Activated T-cell treated with anti-CD3 and anti-CD28 coated beads, Interleukin-2, amount 50 U/mL, for 4 hours (primary cell): ENCODE data around the gene SLIT3. TPM values are rescaled to one million over a fixed set of nuclear protein-coding genes. Genes with fewer than 3 reads are reported as not detected.

Source experiments
- ATAC-seq, 2 donors: fragments of 200-7000 bp; cut with Tn5 transposase; one replicate each; pipeline ENCODE4 v1.10.0; 2021
- DNase-seq: peaks from one replicate; pipeline ENCODE4 v3.0.0-alpha.2; 2020
- H3K27me3 Mint-ChIP-seq: one replicate; pipeline ENCODE4 v1.8.0; 2021; ENCODE audit warnings: low read depth, mixed read lengths
- H3K36me3 Mint-ChIP-seq: one replicate; pipeline ENCODE4 v1.8.0; 2022; ENCODE audit warnings: mixed read lengths; ENCODE audit not compliant: insufficient read depth
- H3K4me1 Mint-ChIP-seq: one replicate; pipeline ENCODE4 v1.8.0; 2021; ENCODE audit warnings: low read depth, mixed read lengths
- H3K4me3 Mint-ChIP-seq: one replicate; pipeline ENCODE4 v1.8.0; 2021; ENCODE audit warnings: mild to moderate bottlenecking, moderate library complexity, mixed read lengths
- H3K9me3 Mint-ChIP-seq: one replicate; pipeline ENCODE4 v1.8.0; 2021; ENCODE audit warnings: mixed read lengths
- total RNA-seq, 3 donors: library from RNA; stranded (reverse); gene quantifications; one replicate each; pipeline ENCODE4 v1.2.1, GENCODE V29; 2021

Gene SLIT3
- total RNA-seq, 3 donors from 2014 or later: 0.03 to 0.16 (median 0.03) TPM

GRCh38 chr5:168788786-168789185 lies 512.2 kb downstream of the SLIT3 start:
- Mint-ChIP-seq H3K9me3 (no peaks in the 10 kb centered on the region), H3K36me3 (no peaks in the 10 kb centered on the region), H3K27me3 (no peaks in the 10 kb centered on the region), H3K4me3 (no peak overlapping the region), H3K4me1 (no peaks in the 10 kb centered on the region)
- DNase-seq (no peak), ATAC-seq (no peak)

DNA sequence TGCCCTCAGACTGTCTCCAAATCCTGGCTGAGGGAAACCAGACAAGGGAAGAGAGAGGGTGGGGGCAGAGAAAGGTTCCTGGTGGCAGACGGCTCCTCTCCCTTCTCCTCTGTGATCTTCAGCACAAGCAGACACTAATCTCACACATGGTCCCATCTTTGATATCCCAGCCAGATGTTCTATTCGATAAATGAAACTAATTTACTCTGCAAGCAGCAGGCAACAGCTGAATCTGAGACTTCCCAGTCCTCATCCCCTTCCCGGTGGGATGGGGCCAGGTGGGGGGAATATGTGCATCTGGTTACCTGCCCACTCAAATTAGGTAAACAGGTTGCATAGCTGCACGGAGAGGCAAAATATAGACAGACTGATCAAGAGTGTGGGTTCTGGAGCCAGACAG lies 512.8 kb downstream of the SLIT3 start:
- DNase-seq (no peak), ATAC-seq (no peak)
- no peaks in the 10 kb centered on the region for H3K36me3 Mint-ChIP-seq

GRCh38 chr5:168786147-168786546 lies 514.8 kb downstream of the SLIT3 start:
- DNase-seq: no peak
- Mint-ChIP-seq H3K9me3 (no peaks in the 10 kb centered on the region), H3K4me3 (no peak overlapping the region), H3K27me3 (no peaks in the 10 kb centered on the region), H3K4me1 (no peaks in the 10 kb centered on the region), H3K36me3 (no peaks in the 10 kb centered on the region)
- ATAC-seq: no peak

More for the DNA sequence above, 512.8 kb downstream of the SLIT3 start:
- Mint-ChIP-seq H3K4me1 (no peaks in the 10 kb centered on the region), H3K4me3 (no peak overlapping the region), H3K9me3 (no peaks in the 10 kb centered on the region), H3K27me3 (no peaks in the 10 kb centered on the region)

- DNase-seq (no peak), ATAC-seq (no peak)
- Mint-ChIP-seq H3K4me3 (no peak overlapping the region), H3K36me3 (no peaks in the 10 kb centered on the region), H3K4me1 (no peaks in the 10 kb centered on the region), H3K27me3 (no peaks in the 10 kb centered on the region), H3K9me3 (no peaks in the 10 kb centered on the region)
These were observed 516.5 kb downstream of the SLIT3 start for GRCh38 chr5:168784454-168784853.

GRCh38 chr5:168781941-168782571 lies 518.9 kb downstream of the SLIT3 start:
- H3K4me3 Mint-ChIP-seq: no peak overlapping the region
- H3K9me3 Mint-ChIP-seq: peaks cover 1% of the 10 kb centered on the region
- ATAC-seq (no peak), DNase-seq (no peak)
- peaks cover under 1% of the 10 kb centered on the region for H3K27me3 Mint-ChIP-seq
- no peaks in the 10 kb centered on the region for H3K36me3 Mint-ChIP-seq
- H3K4me1 Mint-ChIP-seq: no peaks in the 10 kb centered on the region

- Mint-ChIP-seq H3K9me3 (peaks cover 3% of the 10 kb centered on the region), H3K4me3 (no peak overlapping the region), H3K36me3 (no peaks in the 10 kb centered on the region), H3K4me1 (no peaks in the 10 kb centered on the region), H3K27me3 (peaks cover 2% of the 10 kb centered on the region)
- no peak for ATAC-seq
- no peak for DNase-seq
These were observed 520.1 kb downstream of the SLIT3 start for GRCh38 chr5:168780888-168781287.

GRCh38 chr5:168779333-168779732 lies 521.6 kb downstream of the SLIT3 start:
- Mint-ChIP-seq H3K27me3 (peaks cover 2% of the 10 kb centered on the region), H3K36me3 (no peaks in the 10 kb centered on the region), H3K4me3 (no peak overlapping the region), H3K9me3 (peaks cover 3% of the 10 kb centered on the region), H3K4me1 (no peaks in the 10 kb centered on the region)
- ATAC-seq (no peak), DNase-seq (no peak)

- Mint-ChIP-seq H3K4me1 (no peaks in the 10 kb centered on the region), H3K27me3 (peaks cover 2% of the 10 kb centered on the region), H3K36me3 (no peaks in the 10 kb centered on the region), H3K9me3 (peaks cover 3% of the 10 kb centered on the region), H3K4me3 (no peak overlapping the region)
- ATAC-seq: no peak
- no peak for DNase-seq
These were observed 522.4 kb downstream of the SLIT3 start for GRCh38 chr5:168778536-168778935.

- DNase-seq: no peak
- Mint-ChIP-seq H3K4me3 (no peak overlapping the region), H3K27me3 (peaks cover 2% of the 10 kb centered on the region), H3K4me1 (no peaks in the 10 kb centered on the region), H3K36me3 (no peaks in the 10 kb centered on the region), H3K9me3 (peaks cover 3% of the 10 kb centered on the region)
- ATAC-seq: no peak
These were observed 523.3 kb downstream of the SLIT3 start for GRCh38 chr5:168777651-168778050.

GRCh38 chr5:168776070-168776469 lies 524.9 kb downstream of the SLIT3 start:
- no peak for ATAC-seq
- peaks cover 2% of the 10 kb centered on the region for H3K27me3 Mint-ChIP-seq

DNA sequence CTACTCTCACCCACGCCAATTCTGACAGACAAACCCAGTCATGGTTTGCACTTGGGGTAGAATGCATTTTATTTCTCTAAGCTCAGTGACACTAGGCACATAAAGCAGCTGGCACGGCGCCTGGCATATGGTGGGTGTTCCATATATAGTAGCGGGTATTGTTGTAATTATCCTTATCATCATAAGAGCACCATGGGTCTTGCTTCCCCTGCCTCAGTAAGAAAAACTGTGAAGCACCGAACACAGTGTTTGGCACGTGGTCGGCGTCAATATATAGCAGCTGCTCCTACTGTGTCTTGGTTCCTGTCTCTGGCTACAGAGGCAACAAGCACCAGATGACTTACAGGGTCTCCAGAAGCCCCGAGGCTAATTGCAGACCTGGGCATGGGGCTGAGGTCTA lies 527.7 kb downstream of the SLIT3 start:
- ATAC-seq (no peak), DNase-seq (no peak)
- peaks cover 3% of the 10 kb centered on the region for H3K9me3 Mint-ChIP-seq
- peaks cover 2% of the 10 kb centered on the region for H3K27me3 Mint-ChIP-seq
- H3K36me3 Mint-ChIP-seq: no peaks in the 10 kb centered on the region
- no peak overlapping the region for H3K4me3 Mint-ChIP-seq
- H3K4me1 Mint-ChIP-seq: no peaks in the 10 kb centered on the region

More at GRCh38 chr5:168776070-168776469, 524.9 kb downstream of the SLIT3 start:
- Mint-ChIP-seq H3K4me3 (no peak overlapping the region), H3K4me1 (no peaks in the 10 kb centered on the region), H3K9me3 (peaks cover 3% of the 10 kb centered on the region), H3K36me3 (no peaks in the 10 kb centered on the region)
- DNase-seq: no peak

- ATAC-seq (no peak), DNase-seq (no peak)
- Mint-ChIP-seq H3K4me1 (no peaks in the 10 kb centered on the region), H3K9me3 (peaks cover 3% of the 10 kb centered on the region), H3K27me3 (peaks cover 6% of the 10 kb centered on the region), H3K36me3 (no peaks in the 10 kb centered on the region), H3K4me3 (no peak overlapping the region)
These were observed 528.5 kb downstream of the SLIT3 start for GRCh38 chr5:168772316-168772961.

GRCh38 chr5:168771678-168772077 lies 529.3 kb downstream of the SLIT3 start:
- Mint-ChIP-seq H3K4me3 (no peak overlapping the region), H3K27me3 (peaks cover 4% of the 10 kb centered on the region), H3K36me3 (no peaks in the 10 kb centered on the region), H3K9me3 (no peaks in the 10 kb centered on the region), H3K4me1 (no peaks in the 10 kb centered on the region)
- ATAC-seq: no peak
- DNase-seq: no peak

- DNase-seq: no peak
- no peak for ATAC-seq
- Mint-ChIP-seq H3K4me1 (no peaks in the 10 kb centered on the region), H3K36me3 (no peaks in the 10 kb centered on the region), H3K27me3 (peaks cover 4% of the 10 kb centered on the region), H3K4me3 (no peak overlapping the region), H3K9me3 (no peaks in the 10 kb centered on the region)
These were observed 529.9 kb downstream of the SLIT3 start for GRCh38 chr5:168770996-168771395.

DNA sequence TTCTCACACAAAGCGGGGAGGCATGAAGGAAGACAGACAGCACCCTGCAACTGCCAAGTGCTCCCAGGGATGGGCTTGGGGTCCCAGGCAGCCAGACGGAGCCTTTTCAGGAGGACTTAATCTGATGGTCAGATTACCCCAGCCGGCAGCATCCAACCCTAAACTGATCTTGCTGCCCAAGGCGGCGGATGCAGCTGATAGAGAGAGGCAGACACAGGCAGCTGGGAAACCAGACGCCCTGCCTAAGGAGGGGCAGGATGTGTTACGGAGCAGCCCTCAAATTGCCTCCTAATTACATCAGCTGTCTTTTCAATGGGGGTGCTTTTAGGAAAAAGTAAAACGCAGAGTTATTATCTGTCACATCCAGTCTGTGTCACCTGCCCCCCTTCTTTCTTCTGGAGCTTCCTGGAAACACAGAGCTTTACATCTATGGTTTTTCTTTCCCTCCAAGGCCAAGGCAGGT lies 530.9 kb downstream of the SLIT3 start:
- H3K4me1 Mint-ChIP-seq: no peaks in the 10 kb centered on the region
- H3K4me3 Mint-ChIP-seq: no peak overlapping the region
- H3K27me3 Mint-ChIP-seq: peaks cover 4% of the 10 kb centered on the region
- DNase-seq (no peak), ATAC-seq (no peak)
- H3K9me3 Mint-ChIP-seq: no peaks in the 10 kb centered on the region
- no peaks in the 10 kb centered on the region for H3K36me3 Mint-ChIP-seq
